ENCODE results near the gene LMAN2.
A peak's percentile ranks its signal among the peaks of the same experiment; 100 is the strongest.

Gene LMAN2, protein sequence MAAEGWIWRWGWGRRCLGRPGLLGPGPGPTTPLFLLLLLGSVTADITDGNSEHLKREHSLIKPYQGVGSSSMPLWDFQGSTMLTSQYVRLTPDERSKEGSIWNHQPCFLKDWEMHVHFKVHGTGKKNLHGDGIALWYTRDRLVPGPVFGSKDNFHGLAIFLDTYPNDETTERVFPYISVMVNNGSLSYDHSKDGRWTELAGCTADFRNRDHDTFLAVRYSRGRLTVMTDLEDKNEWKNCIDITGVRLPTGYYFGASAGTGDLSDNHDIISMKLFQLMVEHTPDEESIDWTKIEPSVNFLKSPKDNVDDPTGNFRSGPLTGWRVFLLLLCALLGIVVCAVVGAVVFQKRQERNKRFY

DNA sequence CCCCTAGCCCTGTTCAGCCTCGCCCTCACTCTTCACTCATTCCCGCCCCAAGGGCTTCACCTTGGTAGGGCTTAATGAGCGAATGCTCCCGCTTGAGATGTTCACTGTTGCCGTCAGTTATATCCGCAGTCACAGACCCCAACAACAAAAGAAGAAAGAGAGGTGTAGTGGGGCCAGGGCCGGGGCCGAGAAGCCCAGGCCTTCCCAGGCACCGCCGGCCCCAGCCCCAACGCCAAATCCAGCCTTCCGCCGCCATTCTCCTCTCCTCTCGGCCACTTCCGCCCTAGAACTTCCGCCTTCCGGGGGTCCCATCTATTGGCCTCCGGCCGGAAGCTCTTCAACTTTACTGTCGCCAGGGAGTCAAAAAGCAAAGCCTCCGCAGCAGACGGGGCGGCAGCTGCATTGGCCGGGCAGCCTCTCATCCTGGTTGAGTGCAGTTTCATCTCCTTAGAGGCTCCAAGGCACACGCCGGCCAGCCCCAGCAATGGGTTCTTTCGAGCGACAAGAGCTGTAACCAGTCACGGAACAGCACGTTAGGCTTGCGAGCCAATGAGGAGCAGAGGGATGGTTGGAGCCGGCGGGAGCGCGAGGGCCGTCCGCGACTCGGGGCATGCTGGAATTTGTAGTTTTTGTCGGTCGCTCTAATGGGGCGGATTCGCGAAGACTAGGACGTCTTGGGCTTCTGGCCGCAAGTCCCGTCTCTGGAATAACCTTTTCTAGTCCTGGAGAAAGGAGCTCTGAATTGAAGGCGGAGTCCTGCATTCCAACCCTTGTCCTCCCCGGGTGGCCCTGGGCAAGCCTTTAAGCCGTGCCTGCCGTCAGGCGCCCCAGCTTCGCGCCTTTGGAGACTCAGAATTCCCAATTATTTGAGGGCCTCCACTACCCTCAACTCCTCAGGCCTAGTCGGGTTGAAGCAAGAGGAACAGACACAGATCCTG, at the start of gene LMAN2:
Gene LMAN2 (minus strand): TSS at position 277 of the 938 bp plus-strand sequence. CDS start 21 bp downstream, at position 256.
- FAIRE-seq, result peak; percentile 17

DNA sequence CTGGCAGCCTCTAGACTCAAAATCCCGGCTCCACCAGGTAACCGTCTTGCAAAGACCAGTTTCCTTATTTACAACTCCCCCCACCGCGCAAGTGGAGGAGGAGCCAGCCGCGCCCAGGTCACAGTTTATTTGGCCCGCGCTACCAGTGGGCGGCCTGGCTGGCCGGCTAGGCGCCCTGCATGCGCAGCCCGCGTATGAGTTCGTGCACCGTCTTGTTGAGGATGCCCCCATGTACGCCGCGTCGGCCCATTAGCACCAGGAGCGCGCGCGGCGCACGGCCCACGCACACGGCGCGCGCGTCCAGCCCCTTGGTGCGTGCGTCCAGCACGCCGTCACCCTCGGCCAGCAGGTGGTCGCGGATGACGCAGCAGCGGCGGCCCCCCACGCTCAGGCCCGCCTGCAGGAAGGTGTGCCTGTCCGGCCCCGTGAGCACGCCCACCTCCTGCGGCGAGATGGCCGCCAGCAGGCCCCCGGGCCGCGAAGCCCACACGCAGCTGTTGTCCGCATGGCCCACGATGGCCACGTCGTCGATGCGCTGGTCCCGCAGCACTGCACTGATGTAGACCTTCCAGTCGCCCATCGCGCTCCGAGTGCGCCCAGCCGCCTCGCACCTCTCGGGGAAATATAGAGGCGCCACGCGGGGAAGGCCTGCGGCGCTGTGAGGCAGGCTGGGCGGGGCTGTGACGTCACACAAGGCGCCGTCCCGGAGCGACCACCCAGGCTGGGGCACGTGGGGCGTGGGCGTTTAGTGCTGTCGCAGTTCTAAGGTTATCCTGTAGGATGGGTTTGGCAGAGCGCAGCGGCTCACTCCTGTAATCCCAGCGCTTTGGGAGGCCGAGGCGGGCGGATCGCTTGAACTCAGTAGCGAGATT, 48.8 kb upstream of the LMAN2 start, which contains the start of gene PFN3:
Gene PFN3 (minus strand): TSS at position 665 of the 872 bp plus-strand sequence. CDS start 85 bp downstream, at position 580.
- FAIRE-seq, result no peak

DNA sequence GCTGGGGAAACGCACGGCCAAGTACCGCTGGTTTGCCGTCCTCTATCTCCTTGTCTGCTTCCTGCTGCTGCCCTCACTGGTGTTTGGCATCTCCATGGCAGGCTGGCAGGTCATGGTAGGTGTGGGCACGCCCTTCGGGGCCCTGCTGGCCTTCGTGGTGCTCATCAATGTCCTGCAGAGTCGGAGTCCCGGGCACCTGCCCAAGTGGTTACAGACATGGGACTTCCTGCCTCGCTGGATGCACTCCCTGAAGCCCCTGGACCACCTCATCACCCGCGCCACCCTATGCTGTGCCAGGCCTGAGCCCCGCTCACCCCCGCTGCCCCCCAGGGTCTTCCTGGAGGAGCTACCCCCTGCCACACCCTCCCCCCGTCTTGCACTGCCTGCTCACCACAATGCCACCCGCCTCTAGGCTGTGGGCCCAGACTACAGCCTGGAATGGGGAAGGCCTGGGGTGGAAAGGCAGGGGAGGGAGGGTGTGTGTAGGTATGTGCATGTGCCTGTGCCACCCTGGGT, 46.5 kb upstream of the LMAN2 start:
- no peak for FAIRE-seq

- FAIRE-seq, result no peak
Observed at GRCh38 chr5:177396807-177397206, 45.3 kb upstream of the LMAN2 start.

GRCh38 chr5:177396078-177396477, 44.6 kb upstream of the LMAN2 start:
- FAIRE-seq, result no peak

- FAIRE-seq, result no peak
Observed at GRCh38 chr5:177393990-177394389, 42.5 kb upstream of the LMAN2 start.

DNA sequence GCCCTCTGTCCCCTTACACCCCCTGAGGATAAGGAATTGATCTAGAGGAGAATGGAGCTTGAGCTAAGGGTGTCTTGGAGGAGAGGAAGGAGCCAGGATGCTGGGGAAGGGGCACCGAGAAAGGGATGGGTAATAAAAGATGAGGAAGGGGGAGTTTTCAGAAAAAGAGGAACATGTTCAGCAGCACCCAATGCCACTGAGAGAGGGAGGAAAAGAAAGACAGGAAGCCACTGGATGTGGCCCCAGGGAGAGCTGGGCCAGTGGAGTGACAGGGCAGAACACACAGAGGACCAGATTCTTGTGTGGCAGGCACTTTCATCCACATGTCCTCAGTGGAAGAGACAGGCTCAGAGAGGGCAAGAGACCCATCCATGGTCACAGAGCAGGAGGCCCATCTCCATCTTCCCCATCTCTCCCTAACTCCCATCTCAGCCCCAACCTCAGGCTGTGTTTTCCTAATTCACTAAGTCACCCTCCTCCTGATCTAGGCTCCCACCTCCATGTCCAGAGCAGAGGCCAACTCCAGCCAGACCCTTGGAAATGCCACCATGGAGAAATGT, 41.8 kb upstream of the LMAN2 start:
- no peak for FAIRE-seq

DNA sequence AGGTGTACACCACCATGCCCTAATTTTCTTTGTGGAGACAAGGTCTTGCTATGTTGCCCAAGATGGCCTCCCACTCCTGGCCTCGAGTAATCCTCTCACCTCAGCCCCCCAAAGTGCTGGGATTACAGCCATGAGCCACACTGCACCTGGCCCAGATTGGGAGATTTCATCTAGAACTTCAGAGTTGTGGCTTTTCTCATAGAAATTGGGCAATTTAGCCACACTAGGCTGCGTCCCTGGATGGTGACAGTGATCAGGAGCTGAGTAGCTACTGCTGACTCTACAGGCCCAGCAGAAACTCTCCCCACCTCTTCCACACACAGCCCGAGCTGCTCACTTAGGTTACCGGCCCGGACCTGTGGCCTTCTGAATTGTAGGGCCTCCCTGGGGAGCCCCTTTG, 41.3 kb upstream of the LMAN2 start:
- FAIRE-seq, result no peak

GRCh38 chr5:177390363-177391300, 39.2 kb upstream of the LMAN2 start:
- no peak for FAIRE-seq

DNA sequence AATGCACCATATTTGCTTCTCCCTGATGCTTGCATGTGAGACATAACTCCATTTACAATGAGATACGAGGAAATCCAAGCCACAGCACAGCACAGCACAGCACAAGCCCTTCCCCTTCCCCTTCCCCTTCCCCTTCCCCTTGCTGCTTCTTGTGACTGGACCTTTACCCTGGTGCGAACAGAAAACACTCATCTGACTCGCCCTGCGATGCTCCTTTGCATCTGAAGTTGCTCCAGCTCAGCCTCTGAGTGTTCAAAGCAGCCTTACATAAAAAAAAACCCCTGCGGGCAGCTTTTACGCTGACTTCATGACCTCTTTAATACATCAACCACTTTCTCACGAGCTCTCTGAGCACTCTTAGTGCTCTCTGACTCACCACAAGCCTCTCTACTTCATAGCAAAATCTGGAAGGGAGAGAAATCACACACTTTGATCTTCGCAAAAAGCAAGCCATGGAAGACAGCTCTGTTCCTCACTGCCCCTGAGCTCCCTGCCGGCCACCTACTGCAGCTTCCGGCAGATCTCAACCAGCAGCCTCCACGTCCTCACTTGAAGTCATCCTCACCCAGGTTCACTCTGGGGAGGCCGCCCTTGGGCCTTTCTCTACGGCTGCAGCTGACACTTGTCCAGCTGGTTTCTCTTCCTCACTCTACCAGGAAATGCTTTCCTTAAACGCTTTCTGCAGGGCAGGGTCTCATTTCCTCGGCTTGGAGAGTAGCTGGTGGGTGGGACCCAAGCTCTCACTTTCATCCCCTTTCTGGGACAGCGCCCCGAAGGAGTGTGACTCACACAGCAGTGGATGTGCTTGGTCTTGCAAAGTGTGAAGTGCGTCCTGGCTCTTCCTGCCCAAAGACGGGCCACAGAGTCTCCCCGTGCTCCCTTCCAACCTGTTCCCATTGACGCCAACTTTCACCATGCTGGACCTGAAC, 38.0 kb upstream of the LMAN2 start:
- FAIRE-seq, result no peak

- FAIRE-seq, result no peak
Observed at GRCh38 chr5:177388521-177389052, 37.1 kb upstream of the LMAN2 start.

DNA sequence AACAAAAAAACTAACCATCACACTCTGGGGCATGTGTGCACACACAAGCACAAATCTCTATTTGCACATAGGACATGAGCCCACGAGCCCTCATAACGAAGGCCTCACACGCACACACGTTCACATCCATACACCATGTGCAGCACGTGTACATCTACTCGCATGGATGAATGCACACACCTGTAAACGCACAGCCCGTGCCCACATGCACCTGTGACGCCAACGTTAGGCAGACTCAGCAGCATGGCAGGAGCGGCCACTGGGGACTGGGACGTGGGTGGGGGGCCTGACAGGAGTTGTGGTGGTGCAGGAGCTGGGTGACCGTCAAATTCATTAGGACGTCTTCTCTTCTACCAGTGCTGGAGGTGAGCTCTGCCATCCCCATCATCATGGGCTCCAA, 35.9 kb upstream of the LMAN2 start:
- FAIRE-seq, result no peak

DNA sequence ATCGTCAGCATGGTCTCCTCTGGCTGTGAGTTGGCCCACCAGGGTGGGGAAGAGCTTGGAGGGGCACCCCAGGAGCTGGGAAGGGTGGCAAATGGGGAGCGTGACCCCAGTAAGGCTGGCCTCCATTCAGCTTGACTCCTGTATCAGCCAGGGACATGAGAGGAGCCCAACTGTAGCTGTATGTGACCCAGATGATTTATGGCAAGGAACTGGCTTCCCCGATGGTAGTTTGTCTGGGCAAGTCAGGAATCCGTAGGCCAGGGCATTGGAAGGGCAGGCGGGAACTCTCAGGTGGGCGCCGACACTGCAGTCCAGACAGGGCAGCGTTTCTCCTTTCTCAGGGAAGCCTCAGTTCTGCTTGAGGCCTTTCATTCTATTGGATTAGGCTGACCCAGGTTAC, 35.1 kb upstream of the LMAN2 start:
- FAIRE-seq, result no peak

DNA sequence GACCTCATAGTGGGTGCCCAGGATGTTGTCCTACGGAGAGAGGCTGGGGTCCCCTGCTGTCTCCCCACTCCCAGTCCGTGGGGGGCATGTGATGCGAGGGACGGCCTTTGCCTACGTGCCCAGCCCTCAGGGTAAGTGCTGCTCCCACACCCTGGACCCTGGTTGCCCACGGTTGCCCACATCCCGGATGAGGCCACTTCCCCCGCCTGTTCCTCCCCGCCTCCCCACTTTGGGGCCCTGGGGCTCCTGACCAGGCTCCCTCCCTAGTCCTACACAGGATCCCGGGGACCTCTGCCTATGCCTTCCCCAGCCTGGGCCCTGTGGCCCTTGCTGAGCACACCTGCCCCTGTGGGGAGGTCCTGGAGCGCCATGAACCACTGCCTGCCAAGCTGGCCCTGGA, 34.3 kb upstream of the LMAN2 start:
- FAIRE-seq, result no peak

- no peak for FAIRE-seq
Observed at GRCh38 chr5:177384134-177384533, 32.7 kb upstream of the LMAN2 start, which contains the start of gene SLC34A1. TSS of gene SLC34A1 (plus strand) at chr5:177384434. CDS start at chr5:177385742, 1,308 bp downstream.

DNA sequence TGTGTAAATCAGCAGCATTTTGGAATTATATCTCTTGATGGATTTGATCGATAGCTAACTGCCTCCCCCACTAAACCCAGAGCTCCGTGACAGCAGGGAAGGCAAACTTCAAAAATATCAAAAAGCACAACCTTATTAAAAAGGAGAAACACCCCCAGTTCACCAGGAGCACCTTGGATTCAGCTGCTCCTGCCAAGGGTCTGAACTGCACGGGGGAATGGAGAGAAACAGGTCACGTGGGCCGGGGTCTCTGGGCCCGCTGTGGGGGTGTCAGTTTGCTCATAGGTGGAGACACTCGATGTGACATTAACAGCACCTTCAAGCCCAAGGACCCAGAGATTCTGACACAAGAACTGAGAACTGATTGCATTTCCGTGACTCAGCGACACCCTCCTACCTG, 31.7 kb upstream of the LMAN2 start:
- no peak for FAIRE-seq

DNA sequence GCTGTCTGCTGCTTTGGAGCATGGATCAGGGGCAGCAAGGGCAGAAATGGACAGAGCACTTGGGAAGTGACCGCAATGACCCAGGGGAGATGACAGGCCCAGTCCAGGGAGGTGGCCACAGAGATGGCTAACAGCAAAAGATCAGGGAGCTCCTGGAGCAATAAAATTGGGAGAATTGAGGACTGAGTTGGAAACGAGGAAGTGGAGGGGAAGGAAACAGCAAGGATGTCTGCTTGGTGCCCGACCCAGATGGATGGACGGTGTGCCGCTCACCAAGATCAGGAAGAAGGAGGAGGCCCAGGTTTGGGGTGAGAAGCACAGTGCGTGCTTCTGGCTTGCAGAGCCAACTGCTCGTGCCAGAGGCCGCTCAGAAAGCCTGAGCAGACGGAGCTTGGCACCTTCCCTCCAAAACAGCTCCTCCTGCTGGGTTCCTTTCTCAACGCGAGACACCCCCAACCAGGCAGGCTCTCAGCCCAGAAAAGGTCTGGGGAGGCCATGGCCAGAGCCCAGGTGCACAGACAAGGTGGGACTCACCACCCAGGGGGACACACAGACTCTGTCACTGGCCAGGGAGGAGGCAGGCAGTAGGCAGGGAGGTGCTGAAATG, 31.1 kb upstream of the LMAN2 start:
- FAIRE-seq, result no peak

- no peak for FAIRE-seq
Observed at GRCh38 chr5:177380805-177381126, 29.3 kb upstream of the LMAN2 start.

All from TTC549 (cell line).